Testis (tissue), 2 donors: ENCODE measurements around the gene FGGY.

Experiments
- POLR2A ChIP-seq: fragments of 450-650 bp; IDR thresholded peaks from one replicate; pipeline ENCODE4 v1.6.1; 2017; ENCODE audit warnings: antibody characterized with exemption, mild to moderate bottlenecking, moderate library complexity
- TF ChIP-seq, protein P1 (sequence below), 3 experiments: fragments of 450-650 bp in 2 of 3; fragments of 200-600 bp in 1 of 3; sonication (generic) in 1 of 3; IDR thresholded peaks; one replicate each; pipeline ENCODE4 v1.5.1; 2016 to 2019; ENCODE audit warnings: antibody characterized with exemption in 3 of 3, mild to moderate bottlenecking in 2 of 3, moderate library complexity in 1 of 3

DNA sequence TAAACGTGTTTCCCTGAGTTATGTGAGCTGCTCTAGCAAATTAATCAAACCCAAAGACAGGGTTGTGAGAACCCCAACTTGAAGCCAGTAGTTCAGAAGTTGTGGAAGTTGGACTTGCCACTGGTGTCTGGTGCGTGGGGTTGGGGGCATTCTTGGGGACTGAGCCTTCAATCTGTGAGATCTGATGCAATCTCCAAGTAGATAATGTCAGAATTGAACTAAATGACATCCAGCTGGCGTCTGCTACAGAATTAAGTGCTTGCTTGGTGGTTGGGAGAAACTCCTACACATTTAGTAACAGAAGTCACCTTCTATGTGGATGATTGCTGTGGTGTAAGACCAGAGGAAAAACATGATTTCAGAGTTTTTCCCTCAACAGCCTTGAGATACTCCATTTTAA lies 207.4 kb downstream of the FGGY start:
- TF ChIP-seq, protein P1, sequence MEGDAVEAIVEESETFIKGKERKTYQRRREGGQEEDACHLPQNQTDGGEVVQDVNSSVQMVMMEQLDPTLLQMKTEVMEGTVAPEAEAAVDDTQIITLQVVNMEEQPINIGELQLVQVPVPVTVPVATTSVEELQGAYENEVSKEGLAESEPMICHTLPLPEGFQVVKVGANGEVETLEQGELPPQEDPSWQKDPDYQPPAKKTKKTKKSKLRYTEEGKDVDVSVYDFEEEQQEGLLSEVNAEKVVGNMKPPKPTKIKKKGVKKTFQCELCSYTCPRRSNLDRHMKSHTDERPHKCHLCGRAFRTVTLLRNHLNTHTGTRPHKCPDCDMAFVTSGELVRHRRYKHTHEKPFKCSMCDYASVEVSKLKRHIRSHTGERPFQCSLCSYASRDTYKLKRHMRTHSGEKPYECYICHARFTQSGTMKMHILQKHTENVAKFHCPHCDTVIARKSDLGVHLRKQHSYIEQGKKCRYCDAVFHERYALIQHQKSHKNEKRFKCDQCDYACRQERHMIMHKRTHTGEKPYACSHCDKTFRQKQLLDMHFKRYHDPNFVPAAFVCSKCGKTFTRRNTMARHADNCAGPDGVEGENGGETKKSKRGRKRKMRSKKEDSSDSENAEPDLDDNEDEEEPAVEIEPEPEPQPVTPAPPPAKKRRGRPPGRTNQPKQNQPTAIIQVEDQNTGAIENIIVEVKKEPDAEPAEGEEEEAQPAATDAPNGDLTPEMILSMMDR (IDR thresholded peaks at IDR 0.05) = no peak
- no peak for TF ChIP-seq POLR2A
